SU-DHL-6 (cell line): ENCODE measurements around the gene ATP6V0E2.

Source experiments
- EZH2phosphoT487 ChIP-seq: fragments of 200-600 bp; sonication (generic), shearing (Covaris generic); conservative IDR thresholded peaks from 2 replicates; pipeline ENCODE4 v1.6.1; 2018; ENCODE audit warnings: mild to moderate bottlenecking, antibody characterized with exemption, low read length, moderate library complexity, mixed read lengths
- TF ChIP-seq, protein P1 (sequence below): fragments of 200-600 bp; sonication (generic); IDR thresholded peaks from one replicate; pipeline ENCODE4 v1.5.1; 2017; ENCODE audit warnings: antibody characterized with exemption, mild to moderate bottlenecking, low read length, moderate library complexity; ENCODE audit not compliant: insufficient read depth, poor library complexity, severe bottlenecking

DNA sequence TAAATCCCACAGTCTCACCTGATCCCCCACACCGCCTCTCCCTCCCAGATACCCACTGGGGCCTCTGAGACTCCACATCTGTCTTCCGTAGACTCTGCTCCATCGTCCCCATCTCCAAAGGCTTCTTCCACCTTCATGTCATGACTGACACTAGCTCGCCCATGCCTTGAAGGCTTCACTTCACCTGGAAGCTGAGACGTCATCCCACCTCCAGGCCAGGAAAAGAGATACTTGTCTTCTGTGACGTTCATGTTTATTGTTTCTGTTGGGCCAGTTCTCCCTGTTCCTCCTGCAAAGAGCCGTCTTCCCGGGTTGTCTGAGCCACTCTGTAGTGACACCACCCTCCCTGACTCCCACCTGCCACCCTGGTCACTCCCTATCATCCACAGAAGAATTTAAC is 39.2 kb upstream of the ATP6V0E2 start:
- TF ChIP-seq, protein P1, sequence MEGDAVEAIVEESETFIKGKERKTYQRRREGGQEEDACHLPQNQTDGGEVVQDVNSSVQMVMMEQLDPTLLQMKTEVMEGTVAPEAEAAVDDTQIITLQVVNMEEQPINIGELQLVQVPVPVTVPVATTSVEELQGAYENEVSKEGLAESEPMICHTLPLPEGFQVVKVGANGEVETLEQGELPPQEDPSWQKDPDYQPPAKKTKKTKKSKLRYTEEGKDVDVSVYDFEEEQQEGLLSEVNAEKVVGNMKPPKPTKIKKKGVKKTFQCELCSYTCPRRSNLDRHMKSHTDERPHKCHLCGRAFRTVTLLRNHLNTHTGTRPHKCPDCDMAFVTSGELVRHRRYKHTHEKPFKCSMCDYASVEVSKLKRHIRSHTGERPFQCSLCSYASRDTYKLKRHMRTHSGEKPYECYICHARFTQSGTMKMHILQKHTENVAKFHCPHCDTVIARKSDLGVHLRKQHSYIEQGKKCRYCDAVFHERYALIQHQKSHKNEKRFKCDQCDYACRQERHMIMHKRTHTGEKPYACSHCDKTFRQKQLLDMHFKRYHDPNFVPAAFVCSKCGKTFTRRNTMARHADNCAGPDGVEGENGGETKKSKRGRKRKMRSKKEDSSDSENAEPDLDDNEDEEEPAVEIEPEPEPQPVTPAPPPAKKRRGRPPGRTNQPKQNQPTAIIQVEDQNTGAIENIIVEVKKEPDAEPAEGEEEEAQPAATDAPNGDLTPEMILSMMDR = no peak
- no peak for TF ChIP-seq EZH2phosphoT487
